Stomach (tissue), 9 donors: ENCODE measurements around the gene GAST. TPM values are rescaled to one million over a fixed set of nuclear protein-coding genes. Genes with fewer than 3 reads are reported as not detected.
"Not testable (repeated sequence)": the region's sequence is repeated elsewhere in the genome, so short reads cannot be mapped to it uniquely, and the experiment has no call there.

Source experiments
- DNase-seq, 2 donors: peaks; one replicate each; pipeline versions ENCODE4 v3.0.0 to v3.0.0-alpha.2; 2013 to 2019
- H3K27ac ChIP-seq, 5 donors: fragments of 200-600 bp in 4 of 5; sonication (generic) in 4 of 5; one replicate each; pipeline ENCODE4 v1.5.1; 2013 to 2019; ENCODE audit warnings: mild to moderate bottlenecking in 1 of 5, moderate library complexity in 1 of 5
- H3K27me3 ChIP-seq, 3 donors: fragments of 200-600 bp; sonication (generic); one replicate each; pipeline ENCODE4 v1.5.1; 2017 to 2019; ENCODE audit warnings: mixed run types in 1 of 3
- H3K36me3 ChIP-seq, 4 donors: fragments of 200-600 bp; sonication (generic); 1 replicate in 3 of 4; 2 replicates in 1 of 4; pipeline ENCODE4 v1.5.1; 2016 to 2019
- H3K4me1 ChIP-seq, 4 donors: fragments of 200-600 bp; sonication (generic); one replicate each; pipeline ENCODE4 v1.5.1; 2016 to 2019
- H3K4me3 ChIP-seq, 4 donors: fragments of 200-600 bp; sonication (generic) in 3 of 4; one replicate each; pipeline ENCODE4 v1.5.1; 2016 to 2019; ENCODE audit warnings: mild to moderate bottlenecking in 1 of 4
- H3K9me3 ChIP-seq, 4 donors: fragments of 200-600 bp; sonication (generic); one replicate each; pipeline ENCODE4 v1.5.1; 2016 to 2019
- EP300 ChIP-seq: sonication (generic); formaldehyde crosslinking; IDR thresholded peaks from one replicate; pipeline ENCODE4 v1.6.1; 2017; ENCODE audit warnings: antibody characterized with exemption
- POLR2A ChIP-seq, 4 donors: fragments of 450-650 bp; IDR thresholded peaks; one replicate each; pipeline ENCODE4 v1.6.1; 2016; ENCODE audit warnings: antibody characterized with exemption in 4 of 4, control low read depth in 2 of 4, mild to moderate bottlenecking in 1 of 4, moderate library complexity in 1 of 4
- POLR2AphosphoS5 ChIP-seq, 3 donors: sonication (generic); formaldehyde crosslinking; IDR thresholded peaks; one replicate each; pipeline ENCODE4 v1.6.1; 2016; ENCODE audit warnings: antibody characterized with exemption in 3 of 3
- WGBS, 5 donors: extraction: QIAGEN DNeasy Blood & Tissue Kit in 3 of 5; methylation state at CpG; one replicate each; pipeline versions ENCODE4 v1.1.5 to v1.1.7; 2013 to 2018; 5-methylcytosine and 5-hydroxymethylcytosine counted together
- intact Hi-C: fragments of 100-400 bp; cut with DNase I; formaldehyde crosslinking; loops from one replicate; pipeline ENCODE4 v1.15.1; 2023; ENCODE audit warnings: low total_unique reads
- polyA plus RNA-seq, 3 donors: library from polyadenylated mRNA; stranded (reverse); fragments of 200-250 nt; gene quantifications; one replicate each; pipeline ENCODE4 v1.2.3, GENCODE V29; 2013
- total RNA-seq, 5 donors: library from RNA; depleted of rRNA; stranded (reverse); fragments of >200 nt; gene quantifications; one replicate each; pipeline versions ENCODE4 v1.1.0 to v1.2.3, GENCODE V29; 2014 to 2016
- TF ChIP-seq, protein P1 (sequence below), 7 experiments: fragments of 450-650 bp in 4 of 7; fragments of 200-600 bp in 3 of 7; sonication (generic) in 3 of 7; IDR thresholded peaks; one replicate each; pipeline ENCODE4 v1.5.1; 2016 to 2019; ENCODE audit warnings: antibody characterized with exemption in 7 of 7, control low read depth in 2 of 7, mild to moderate bottlenecking in 1 of 7
- donor health status: healthy with polysubstance abuse.
- donor health status: Bipolar disorder and iron deficiency.
- donor health status: healthy.

GAST gene
- total and polyA plus RNA-seq, 8 donors, result 1.3 to 32.7 TPM; not detected in 6

DNA sequence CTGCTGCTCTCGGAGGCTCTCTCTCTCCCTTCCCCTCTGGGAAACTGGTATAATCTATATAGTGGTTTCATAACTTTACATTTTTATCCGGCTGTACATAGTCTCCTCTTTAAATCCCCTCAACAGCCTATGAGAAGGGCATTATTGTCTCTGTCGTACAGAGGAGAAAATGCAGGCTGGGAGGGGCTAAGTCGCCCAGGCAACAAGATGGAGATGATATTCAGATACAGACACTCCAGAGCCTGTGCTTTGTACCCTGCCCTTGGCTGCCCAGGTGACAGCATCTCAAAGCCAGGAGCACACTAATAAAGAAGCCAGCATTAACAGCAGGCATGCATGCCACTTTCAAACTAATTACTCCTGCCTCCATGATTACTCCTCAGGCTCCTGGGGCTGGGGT lies 28.1 kb upstream of the GAST start:
- peaks cover 0 to 20% (median 10%) of the 10 kb centered on the region in 4 donors for H3K4me1 ChIP-seq
- H3K27me3 ChIP-seq, result no peaks in the 10 kb centered on the region
- intact Hi-C loops, result no loop called here
- no peaks in the 10 kb centered on the region for H3K36me3 ChIP-seq
- peak in 1 of 2 donors; percentile 13 for DNase-seq
- no peak overlapping the region for H3K27ac ChIP-seq
- no peak overlapping the region for H3K4me3 ChIP-seq
- TF ChIP-seq, protein P1, sequence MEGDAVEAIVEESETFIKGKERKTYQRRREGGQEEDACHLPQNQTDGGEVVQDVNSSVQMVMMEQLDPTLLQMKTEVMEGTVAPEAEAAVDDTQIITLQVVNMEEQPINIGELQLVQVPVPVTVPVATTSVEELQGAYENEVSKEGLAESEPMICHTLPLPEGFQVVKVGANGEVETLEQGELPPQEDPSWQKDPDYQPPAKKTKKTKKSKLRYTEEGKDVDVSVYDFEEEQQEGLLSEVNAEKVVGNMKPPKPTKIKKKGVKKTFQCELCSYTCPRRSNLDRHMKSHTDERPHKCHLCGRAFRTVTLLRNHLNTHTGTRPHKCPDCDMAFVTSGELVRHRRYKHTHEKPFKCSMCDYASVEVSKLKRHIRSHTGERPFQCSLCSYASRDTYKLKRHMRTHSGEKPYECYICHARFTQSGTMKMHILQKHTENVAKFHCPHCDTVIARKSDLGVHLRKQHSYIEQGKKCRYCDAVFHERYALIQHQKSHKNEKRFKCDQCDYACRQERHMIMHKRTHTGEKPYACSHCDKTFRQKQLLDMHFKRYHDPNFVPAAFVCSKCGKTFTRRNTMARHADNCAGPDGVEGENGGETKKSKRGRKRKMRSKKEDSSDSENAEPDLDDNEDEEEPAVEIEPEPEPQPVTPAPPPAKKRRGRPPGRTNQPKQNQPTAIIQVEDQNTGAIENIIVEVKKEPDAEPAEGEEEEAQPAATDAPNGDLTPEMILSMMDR (IDR thresholded peaks at IDR 0.05), result no peak
- no peak for TF ChIP-seq EP300
- no peak for TF ChIP-seq POLR2AphosphoS5 (IDR thresholded peaks at IDR 0.05)
- no peak for TF ChIP-seq POLR2A (IDR thresholded peaks at IDR 0.05)
- H3K9me3 ChIP-seq, result no peaks in the 10 kb centered on the region
- WGBS, 5 donors, result 62 to 74% (median 70%) methylated on average over 4 of the region's 4 CpGs

DNA sequence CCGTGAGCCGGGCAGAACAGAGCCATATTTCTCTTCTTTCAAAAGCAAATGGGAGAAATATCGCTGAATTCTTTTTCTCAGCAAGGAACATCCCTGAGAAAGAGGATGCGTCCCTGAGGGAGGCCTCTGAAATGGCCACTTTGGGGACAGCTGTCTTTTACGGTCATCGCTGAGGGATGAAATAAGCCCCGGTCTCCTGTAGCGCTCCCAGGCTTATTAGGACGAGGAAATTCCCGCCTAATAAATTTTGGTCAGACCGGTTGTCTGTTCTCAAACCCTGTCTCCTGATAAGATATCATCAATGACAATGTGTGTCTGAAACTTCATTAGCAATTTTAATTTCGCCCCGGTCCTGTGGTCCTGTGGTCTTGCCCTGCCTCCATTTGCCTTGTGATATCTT lies 26.4 kb upstream of the GAST start:
- 91 to 96% (median 93%) methylated on average over 13 of the region's 13 CpGs for WGBS, 5 donors
- H3K9me3 ChIP-seq, H3K27me3 ChIP-seq, intact Hi-C loops, DNase-seq, H3K4me3 ChIP-seq, H3K27ac ChIP-seq: not testable (repeated sequence)
- Histone ChIP-seq H3K36me3 (peaks cover 13 to 14% (median 14%) of the 10 kb centered on the region in 4 donors), H3K4me1 (peaks cover 11 to 22% (median 19%) of the 10 kb centered on the region in 4 donors)

DNA sequence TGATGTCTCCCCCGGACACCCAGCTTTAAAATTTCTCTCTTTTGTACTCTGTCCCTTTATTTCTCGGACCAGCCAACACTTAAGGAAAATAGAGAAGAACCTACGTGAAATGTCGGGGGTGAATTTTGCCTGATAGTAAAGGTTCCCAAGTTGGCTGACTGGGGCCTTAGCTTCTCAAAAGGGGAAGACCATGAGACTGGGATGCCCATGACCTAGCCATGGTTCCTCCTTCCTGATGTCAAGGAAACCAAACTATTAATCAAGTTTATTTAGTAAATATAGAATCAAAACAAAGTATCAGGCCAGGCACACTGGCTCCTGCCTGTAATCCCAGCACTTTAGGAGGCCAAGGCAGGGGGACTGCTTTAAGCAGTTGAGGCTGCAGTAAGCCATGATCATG lies 25.9 kb upstream of the GAST start:
- Histone ChIP-seq H3K27me3 (no peaks in the 10 kb centered on the region), H3K27ac (no peak overlapping the region), H3K36me3 (peaks cover 19 to 20% (median 19%) of the 10 kb centered on the region in 4 donors), H3K4me1 (peaks cover 16 to 27% (median 24%) of the 10 kb centered on the region in 4 donors), H3K9me3 (no peaks in the 10 kb centered on the region), H3K4me3 (no peak overlapping the region)
- 86 to 95% (median 91%) methylated on average over 4 of the region's 4 CpGs for WGBS, 5 donors
- TF ChIP-seq, protein P1 (IDR thresholded peaks at IDR 0.05), result no peak
- no peak for TF ChIP-seq POLR2A (IDR thresholded peaks at IDR 0.05)
- no peak for TF ChIP-seq EP300
- TF ChIP-seq POLR2AphosphoS5 (IDR thresholded peaks at IDR 0.05), result no peak
- intact Hi-C loops, result no loop called here
- no peak for DNase-seq

DNA sequence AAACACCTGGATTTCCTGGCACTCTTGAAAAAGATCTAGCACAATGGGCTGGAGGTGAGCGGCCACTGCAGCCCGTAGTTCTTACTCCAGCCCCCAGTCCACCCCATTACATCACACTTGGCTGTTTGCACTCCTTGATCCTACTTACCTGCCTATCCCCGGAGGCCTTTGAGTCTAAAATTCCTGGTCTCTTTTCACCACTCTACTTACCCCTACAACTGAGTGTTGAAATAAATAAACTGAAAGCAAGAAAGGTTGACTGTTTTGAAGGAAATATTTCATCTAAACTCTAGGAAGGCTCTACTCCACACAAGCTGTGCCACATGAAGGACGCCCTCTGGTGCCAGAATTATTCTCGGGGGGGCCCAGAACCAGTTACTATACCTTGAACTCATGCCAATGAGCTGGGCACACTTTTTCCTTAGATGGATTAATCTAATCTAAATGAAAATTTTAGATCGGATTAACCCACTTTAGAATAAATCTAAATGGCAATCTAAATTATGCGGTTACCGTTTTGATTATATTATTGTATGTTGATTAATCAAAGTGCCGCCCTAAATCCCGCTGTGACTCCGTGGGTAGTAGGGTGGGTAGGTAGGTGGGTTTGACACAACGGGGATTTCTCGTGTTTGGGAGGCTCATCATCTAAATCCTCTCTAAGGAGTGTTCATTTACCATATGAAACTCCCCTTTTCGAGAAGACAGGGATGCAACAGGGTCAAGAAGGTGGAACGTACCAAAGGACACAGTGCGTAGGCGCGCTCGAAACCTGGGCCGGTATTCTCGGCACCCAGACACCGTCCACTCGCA lies 24.1 kb upstream of the GAST start:
- Histone ChIP-seq H3K27ac (peak overlapping the region; percentile 98 to 100 (median 100)), H3K36me3 (peaks cover 36 to 37% (median 37%) of the 10 kb centered on the region in 4 donors), H3K27me3 (no peaks in the 10 kb centered on the region), H3K9me3 (no peaks in the 10 kb centered on the region), H3K4me1 (peaks cover 23 to 42% (median 35%) of the 10 kb centered on the region in 4 donors), H3K4me3 (peak overlapping the region; percentile 82 to 95 (median 90))
- intact Hi-C loops, result no loop called here
- 3 to 6% (median 4%) methylated on average over 22 to 23 of the region's 23 CpGs for WGBS, 5 donors
- TF ChIP-seq, protein P1 (IDR thresholded peaks at IDR 0.05), result peak in 2 of 7 experiments; percentile 9 to 20
- no peak for TF ChIP-seq EP300
- DNase-seq, result peak; percentile 65 to 82
